Mucosa of stomach (tissue), 1 donor: ENCODE data around the gene SLC28A1.

ENCODE experiments used
- H3K27me3 ChIP-seq: one replicate; pipeline ENCODE4 v1.7.0; 2013; ENCODE audit warnings: mild to moderate bottlenecking, low read length; ENCODE audit not compliant: control insufficient read depth, insufficient read depth
- H3K36me3 ChIP-seq: one replicate; pipeline ENCODE4 v1.7.0; 2013; ENCODE audit warnings: low read length; ENCODE audit not compliant: control insufficient read depth, insufficient read depth
- H3K4me1 ChIP-seq: one replicate; pipeline ENCODE4 v1.7.0; 2013; ENCODE audit warnings: mild to moderate bottlenecking, low read length; ENCODE audit not compliant: control insufficient read depth, insufficient read depth
- H3K4me3 ChIP-seq: one replicate; pipeline ENCODE4 v1.7.0; 2013; ENCODE audit warnings: low read length
- H3K9ac ChIP-seq: one replicate; pipeline ENCODE4 v1.7.0; 2013; ENCODE audit warnings: mild to moderate bottlenecking, low read length, moderate library complexity
- H3K9me3 ChIP-seq: one replicate; pipeline ENCODE4 v1.7.0; 2013; ENCODE audit warnings: mild to moderate bottlenecking, low read length, moderate library complexity; ENCODE audit not compliant: control insufficient read depth
- donor health status: Pancreatic carcinoma.

SLC28A1 gene

DNA sequence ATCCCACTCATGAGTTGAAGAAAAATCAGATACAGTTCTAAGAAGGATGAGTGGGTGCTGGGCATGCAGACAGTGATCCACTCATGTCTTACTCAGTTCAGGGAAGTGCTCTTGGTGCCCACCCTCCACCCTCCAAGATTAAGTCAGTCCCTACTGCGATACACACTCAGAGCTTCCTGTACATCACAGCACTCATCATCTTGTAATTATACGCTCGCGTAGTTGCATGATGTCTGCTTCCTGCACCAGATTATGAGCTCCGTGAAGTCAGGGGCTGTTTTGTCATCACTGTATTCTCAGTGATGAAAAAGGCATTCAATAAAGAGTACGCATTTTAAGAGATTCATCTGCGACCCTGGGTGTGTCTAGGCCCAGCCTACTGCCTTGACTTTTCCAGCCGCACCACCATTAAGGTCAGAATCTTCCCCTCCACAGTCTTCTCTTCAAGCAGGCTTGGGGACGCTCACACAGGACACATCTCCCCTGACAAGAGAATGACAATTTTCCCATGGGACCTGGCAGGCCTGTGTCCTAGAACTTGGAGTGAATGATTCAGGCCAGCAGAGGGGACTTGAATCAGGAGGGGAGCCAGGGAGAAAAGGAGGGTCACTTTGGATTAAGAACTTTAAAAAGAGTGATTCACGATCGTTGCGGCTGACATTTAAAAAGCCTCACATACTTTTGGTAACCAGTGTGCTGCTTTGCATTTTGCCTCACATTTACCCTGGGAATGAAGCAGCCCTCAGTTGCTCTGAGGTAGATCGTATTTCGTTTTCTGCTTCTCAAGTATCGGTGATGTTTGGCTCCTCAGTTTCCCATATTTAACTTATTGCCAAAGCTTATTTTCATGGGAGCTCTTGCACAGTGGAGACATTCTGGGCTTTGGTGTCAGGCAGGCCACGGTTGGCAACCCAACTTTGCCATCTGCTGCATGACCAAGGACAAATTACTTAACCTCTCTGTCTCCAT, 89.3 kb downstream of the SLC28A1 start:
- Histone ChIP-seq H3K36me3 (no peaks in the 10 kb centered on the region), H3K4me1 (no peaks in the 10 kb centered on the region), H3K9me3 (no peaks in the 10 kb centered on the region), H3K4me3 (no peak overlapping the region), H3K9ac (no peak overlapping the region), H3K27me3 (no peaks in the 10 kb centered on the region)

DNA sequence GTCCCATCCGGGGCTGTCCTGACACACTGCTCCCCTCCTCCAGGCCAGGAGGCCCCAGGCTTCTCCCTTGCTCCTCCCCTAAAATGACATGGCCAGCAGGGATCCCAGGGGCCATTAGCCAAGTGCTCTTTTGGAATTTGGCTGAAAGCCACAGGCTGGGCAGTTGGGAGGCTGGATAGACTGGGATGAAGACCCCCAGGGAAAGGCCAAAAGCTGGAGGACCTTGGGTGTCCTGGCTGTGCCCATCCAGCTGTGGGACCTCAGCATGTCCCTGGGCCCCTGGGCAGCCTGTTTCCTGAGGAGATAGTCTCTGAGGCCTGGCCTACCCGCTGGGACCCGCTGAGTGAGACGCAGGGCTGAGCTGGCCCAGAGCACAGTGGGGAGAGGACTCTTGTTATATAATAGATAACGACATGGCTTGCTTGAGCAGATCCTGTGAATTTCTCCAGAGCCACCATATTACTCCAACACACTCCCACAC, 91.4 kb downstream of the SLC28A1 start:
- Histone ChIP-seq H3K9ac (no peak overlapping the region), H3K9me3 (no peaks in the 10 kb centered on the region), H3K27me3 (no peaks in the 10 kb centered on the region), H3K36me3 (no peaks in the 10 kb centered on the region), H3K4me1 (peaks cover 7% of the 10 kb centered on the region), H3K4me3 (no peak overlapping the region)

DNA sequence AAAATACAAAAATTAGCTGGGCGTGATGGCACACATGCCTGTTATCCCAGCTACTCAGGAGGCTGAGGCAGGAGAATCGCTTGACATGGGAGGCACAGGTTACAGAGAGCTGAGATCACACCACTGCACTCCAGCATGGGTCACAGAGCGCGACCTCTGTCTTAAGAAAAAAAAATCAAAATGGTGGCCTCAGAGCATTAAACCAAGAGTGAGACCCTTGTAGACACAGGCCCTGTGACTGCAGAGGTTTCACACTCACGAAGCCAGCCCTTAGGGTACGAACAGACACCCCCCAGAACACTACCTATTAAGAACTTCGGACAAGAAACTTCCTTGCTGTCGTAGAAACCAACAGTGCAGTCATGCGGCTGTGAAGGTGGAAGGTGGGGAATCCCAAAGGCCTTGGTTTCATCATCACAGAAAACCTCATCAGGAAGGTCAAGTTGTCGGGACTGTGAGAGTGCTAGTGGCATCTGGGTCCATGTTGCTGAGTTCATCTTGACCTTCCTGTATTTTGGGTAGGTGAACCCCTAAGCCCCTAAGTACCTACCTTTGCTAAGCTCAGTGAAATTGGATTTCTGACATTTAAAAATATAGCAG, 92.4 kb downstream of the SLC28A1 start:
- no peaks in the 10 kb centered on the region for H3K36me3 ChIP-seq
- H3K27me3 ChIP-seq: no peaks in the 10 kb centered on the region
- no peaks in the 10 kb centered on the region for H3K9me3 ChIP-seq
- no peak overlapping the region for H3K4me3 ChIP-seq
- H3K9ac ChIP-seq: no peak overlapping the region
- peaks cover 7% of the 10 kb centered on the region for H3K4me1 ChIP-seq

DNA sequence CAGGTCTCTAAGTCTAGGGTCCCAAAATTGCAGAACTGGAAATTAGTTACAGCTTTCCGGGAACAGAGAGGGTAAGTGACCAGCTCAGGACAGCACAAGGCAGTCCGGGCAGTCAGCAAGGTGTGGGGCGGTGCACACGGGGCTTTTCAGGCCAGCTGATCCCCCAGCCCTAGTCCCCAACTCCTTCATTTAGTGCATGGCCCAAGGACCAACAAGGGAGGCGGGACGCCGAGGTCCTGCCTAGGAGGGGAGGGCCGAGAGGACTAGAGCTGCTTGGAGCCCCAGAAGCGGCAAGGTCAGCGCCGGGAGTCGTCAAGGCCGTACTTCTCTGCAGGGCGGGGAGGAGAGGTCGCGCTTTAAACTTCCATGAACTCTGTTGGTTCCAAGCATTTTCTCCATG, 95.2 kb downstream of the SLC28A1 start:
- peaks cover 12% of the 10 kb centered on the region for H3K4me1 ChIP-seq
- no peaks in the 10 kb centered on the region for H3K36me3 ChIP-seq
- no peaks in the 10 kb centered on the region for H3K27me3 ChIP-seq
- no peak overlapping the region for H3K4me3 ChIP-seq
- peak overlapping the region; percentile 65 for H3K9ac ChIP-seq
- H3K9me3 ChIP-seq: no peaks in the 10 kb centered on the region

DNA sequence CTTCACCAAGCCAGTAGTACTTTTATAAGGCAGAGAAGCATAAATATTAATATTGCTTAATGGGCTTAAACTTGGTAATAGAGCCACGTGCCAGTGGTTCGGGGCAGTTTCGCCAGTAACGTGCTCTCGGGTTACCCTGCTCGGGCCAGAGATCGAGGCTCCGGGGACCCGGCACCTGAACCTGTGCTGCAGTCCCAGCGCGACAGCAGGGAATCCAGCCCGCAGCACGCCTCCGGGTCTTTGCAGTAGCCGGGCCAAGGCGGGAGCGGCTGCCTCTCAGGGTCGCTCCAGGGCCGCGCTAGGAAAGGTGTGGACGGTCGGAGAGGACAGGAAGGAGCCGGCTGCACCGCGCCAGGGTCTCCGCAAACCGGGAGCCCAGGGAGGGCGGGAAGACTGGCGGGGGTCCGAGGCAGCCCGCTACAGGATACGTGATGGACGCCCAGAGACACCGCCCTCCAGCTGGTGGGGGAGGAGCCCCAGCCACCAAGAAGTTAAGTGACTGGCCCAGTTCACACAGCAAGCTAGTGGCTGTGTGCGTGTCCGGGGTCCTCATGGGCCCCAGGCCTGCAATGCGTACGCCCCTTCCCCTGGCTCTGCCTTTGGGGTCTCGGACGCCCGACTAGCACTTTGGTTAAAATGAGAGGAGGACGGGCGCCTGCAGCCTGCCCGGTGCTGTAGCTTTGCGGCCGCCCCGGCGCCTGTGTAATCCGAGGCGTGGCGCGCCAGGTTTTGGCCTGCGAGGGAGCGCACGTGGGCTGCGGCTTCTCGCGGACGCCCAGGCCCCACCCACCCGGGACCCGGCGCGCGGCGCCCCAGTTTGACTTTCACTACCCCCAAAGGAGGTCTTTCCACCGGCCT, 96.0 kb downstream of the SLC28A1 start:
- Histone ChIP-seq H3K9me3 (no peaks in the 10 kb centered on the region), H3K27me3 (no peaks in the 10 kb centered on the region), H3K4me3 (peak overlapping the region; percentile 57), H3K4me1 (peaks cover 15% of the 10 kb centered on the region), H3K36me3 (no peaks in the 10 kb centered on the region), H3K9ac (peak overlapping the region; percentile 65)

DNA sequence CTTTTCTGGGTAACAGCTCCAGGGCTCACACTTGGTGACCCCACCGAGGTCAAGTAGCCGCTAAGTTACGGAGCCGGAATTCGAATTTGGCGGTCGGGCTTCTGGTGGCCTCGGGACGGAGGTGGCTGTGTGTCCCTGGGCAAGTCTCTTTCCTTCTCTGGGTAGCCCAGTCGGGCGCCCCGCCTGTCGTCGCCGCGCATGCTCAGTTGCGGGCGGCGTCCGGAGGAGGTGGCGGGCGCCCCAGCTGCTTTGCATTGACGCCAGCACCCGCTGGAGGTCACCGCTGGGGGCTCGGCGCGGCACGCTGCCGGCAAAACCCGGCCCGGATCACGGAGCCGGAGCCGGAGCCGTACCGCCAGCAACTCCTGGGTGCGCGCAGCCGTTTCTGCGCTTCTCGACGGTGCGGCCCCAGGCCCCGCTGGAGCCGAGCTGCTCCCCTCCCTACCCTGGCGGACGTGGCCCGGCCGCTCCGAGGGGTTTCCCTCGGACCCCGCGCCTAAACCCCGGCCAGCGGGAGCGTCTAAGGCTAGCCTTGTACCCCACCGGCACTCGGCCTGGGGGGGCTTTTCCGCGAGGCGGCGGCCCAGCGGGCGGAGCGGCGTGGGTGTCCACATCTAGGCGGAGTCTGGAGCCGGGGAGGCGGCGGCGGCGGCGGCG, 96.7 kb downstream of the SLC28A1 start:
- Histone ChIP-seq H3K4me3 (peak overlapping the region; percentile 57), H3K9me3 (no peaks in the 10 kb centered on the region), H3K9ac (peak overlapping the region; percentile 81), H3K36me3 (no peaks in the 10 kb centered on the region), H3K27me3 (no peaks in the 10 kb centered on the region), H3K4me1 (peaks cover 19% of the 10 kb centered on the region)

DNA sequence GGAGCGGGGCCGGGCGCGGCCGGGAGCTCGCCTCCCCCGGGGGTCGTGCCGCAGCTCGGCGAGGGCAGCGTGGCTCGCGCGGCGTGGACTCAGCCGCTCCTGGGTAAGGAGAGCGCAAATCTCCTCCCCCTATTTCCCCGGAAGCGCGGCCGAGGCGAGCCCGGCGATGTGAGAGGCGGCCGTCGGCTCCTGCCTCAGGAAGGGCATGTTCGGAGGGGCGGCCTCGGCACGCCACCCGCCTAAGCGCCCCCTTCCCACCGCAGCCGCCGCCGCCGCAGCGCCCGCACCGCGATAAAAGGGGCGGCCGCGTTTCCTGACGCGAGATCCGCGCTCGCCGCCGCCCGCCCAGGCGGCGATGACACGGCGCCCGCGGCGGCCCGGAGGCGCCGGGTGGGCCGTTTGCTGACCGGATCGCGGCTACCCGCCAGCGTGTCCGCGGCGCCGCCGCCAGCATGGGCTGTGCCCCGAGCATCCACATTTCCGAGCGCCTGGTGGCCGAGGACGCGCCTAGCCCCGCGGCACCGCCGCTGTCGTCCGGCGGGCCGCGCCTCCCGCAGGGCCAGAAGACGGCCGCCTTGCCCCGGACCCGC, 97.3 kb downstream of the SLC28A1 start, which contains the start of gene PDE8A:
PDE8A (plus strand) TSS at position 146 of the 590 bp plus-strand sequence; CDS start at position 453, 307 bp downstream.
- Histone ChIP-seq H3K4me1 (peaks cover 19% of the 10 kb centered on the region), H3K27me3 (no peaks in the 10 kb centered on the region), H3K9ac (peak within 1 kb of the TSS; percentile 81), H3K9me3 (no peaks in the 10 kb centered on the region), H3K4me3 (peak within 1 kb of the TSS; percentile 70), H3K36me3 (no peaks in the 10 kb centered on the region)

DNA sequence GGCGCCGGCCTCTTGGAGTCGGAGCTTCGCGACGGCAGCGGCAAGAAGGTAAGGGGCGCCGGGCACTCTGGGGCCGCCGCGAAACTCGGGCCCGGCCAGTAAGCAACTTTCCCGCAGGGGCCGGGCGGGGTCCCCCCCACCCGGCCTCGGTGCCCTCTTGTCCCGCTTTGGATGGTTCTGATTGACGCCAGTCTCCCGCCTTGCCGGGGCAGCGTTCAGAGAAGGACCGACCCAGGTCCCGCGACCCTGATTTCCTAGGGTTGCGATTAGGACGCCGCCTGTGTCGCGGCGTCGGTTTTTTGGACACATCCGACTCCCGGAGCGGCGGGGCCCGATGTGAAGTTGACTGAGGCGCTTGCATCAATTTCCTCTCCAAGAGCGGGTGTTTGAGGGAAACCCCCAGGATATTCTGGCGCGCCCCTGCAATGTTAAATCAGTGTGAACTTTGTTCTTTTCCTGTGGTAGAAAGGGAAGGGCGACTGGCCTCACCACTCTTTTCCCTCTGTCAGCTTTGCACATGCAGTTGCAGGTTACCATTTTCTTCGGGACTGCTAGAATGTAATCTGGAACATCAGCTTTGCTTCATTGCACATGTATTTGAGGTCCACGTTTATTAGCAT, 97.9 kb downstream of the SLC28A1 start:
- peaks cover 19% of the 10 kb centered on the region for H3K4me1 ChIP-seq
- H3K36me3 ChIP-seq: no peaks in the 10 kb centered on the region
- peak overlapping the region; percentile 70 for H3K4me3 ChIP-seq
- no peaks in the 10 kb centered on the region for H3K27me3 ChIP-seq
- peak overlapping the region; percentile 81 for H3K9ac ChIP-seq
- H3K9me3 ChIP-seq: no peaks in the 10 kb centered on the region

DNA sequence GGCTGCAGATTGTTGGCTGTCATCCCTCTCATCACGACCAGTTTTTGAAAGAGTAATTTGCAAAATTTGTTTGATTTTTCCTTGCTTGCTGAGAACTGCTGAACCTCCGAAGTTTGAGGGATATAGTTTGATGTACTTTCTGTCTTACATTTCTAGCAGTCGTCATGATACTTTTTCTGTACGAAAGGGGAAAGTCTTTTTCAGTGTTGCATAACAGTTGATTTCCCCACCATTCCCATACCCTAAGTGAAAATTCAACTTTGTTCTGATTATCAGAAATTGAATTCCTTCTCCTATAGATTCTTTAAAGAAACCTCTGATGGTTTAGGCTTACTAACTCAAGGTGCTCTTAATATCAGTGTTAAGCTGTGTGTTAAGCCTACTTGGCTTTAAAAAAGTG, 98.8 kb downstream of the SLC28A1 start:
- H3K4me3 ChIP-seq: peak overlapping the region; percentile 70

DNA sequence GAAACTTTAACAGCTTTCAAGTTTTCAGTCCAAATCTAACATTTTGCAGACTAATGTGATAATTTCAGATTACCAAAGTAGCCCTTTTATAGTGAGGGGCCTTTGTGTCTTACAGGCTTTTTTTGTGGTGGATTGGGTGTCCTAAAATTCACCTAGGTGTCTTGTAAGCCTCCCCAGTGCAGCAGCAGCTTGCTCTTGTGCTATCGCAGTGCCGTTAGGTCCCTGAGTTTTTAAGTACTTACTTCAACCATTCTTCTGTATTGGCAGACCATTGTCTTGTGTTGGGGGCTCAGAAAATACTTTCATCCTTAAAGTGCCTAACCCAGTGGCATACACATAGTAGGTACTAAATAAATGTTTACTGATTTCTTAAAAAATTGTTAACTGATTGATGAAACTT, 99.2 kb downstream of the SLC28A1 start:
- peaks cover 20% of the 10 kb centered on the region for H3K4me1 ChIP-seq
- H3K9ac ChIP-seq: no peak overlapping the region
- H3K36me3 ChIP-seq: no peaks in the 10 kb centered on the region
- H3K4me3 ChIP-seq: no peak overlapping the region
- H3K9me3 ChIP-seq: no peaks in the 10 kb centered on the region
- H3K27me3 ChIP-seq: no peaks in the 10 kb centered on the region

More for the DNA sequence above, 98.8 kb downstream of the SLC28A1 start:
- Histone ChIP-seq H3K36me3 (no peaks in the 10 kb centered on the region), H3K9me3 (no peaks in the 10 kb centered on the region), H3K4me1 (peaks cover 19% of the 10 kb centered on the region), H3K9ac (no peak overlapping the region), H3K27me3 (no peaks in the 10 kb centered on the region)

DNA sequence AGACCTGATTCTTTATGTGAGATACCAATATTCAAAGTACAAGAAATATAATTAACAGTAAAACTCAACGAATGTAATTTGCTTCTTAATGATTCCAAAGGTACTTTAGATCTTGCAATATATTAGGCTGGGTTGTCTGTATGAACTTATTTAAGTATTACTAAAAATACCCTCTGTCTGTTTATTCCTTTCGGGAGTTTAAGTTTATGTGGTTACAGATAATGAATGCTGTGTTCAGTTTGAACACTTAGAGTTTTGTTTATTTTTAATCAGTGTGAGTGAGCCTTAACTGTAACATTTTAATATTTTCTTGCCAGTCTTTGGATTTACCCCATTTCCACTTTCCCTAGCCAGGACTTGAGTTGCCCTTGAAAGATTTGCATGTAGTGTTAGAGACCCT, 100.7 kb downstream of the SLC28A1 start:
- peaks cover 19% of the 10 kb centered on the region for H3K4me1 ChIP-seq
- no peak overlapping the region for H3K4me3 ChIP-seq
- no peaks in the 10 kb centered on the region for H3K27me3 ChIP-seq
- no peak overlapping the region for H3K9ac ChIP-seq
- no peaks in the 10 kb centered on the region for H3K9me3 ChIP-seq
- H3K36me3 ChIP-seq: no peaks in the 10 kb centered on the region
